NCI-H2227 (cell line): Measurements from ENCODE around the gene HOXA13.

Experiments
- DNase-seq: peaks from one replicate; lab custom pipeline; 2025; ENCODE audit not compliant: unreplicated experiment; lab: John Stamatoyannopoulos, UW

Gene HOXA13

DNA sequence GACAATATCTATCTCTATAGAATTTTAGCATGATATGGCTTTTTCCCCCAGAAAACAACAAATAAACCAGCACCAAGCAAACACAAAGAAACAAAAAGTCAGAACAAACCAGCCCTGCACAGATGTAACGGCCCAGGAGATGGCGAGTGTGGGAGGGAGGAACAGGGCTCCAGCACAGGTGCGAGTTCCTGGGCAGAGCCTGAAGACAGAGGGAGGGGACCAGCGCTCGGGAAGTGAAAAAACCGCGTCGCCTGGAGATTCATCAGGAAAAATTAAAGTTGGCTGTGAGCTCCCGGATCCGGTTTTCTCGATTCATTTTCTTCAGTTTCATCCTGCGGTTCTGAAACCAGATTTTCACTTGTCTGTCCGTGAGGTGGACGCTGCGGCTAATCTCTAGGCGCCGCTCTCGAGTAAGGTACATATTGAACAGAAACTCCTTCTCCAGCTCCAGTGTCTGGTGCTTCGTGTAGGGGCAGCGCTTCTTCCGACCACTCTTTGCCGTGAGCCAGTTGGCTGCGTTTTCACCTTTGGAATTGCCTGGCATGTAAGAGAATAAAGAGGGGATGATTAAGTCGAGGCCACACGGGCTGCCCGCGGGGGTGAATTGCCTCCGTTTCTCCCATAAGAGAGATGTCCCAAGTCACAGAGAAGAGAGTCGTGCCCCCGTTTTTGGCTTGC is 28.1 kb downstream of the HOXA13 start:
- DNase-seq = peak; percentile 38

GRCh38 chr7:27171325-27171636 is 28.6 kb downstream of the HOXA13 start:
- no peak for DNase-seq

DNA sequence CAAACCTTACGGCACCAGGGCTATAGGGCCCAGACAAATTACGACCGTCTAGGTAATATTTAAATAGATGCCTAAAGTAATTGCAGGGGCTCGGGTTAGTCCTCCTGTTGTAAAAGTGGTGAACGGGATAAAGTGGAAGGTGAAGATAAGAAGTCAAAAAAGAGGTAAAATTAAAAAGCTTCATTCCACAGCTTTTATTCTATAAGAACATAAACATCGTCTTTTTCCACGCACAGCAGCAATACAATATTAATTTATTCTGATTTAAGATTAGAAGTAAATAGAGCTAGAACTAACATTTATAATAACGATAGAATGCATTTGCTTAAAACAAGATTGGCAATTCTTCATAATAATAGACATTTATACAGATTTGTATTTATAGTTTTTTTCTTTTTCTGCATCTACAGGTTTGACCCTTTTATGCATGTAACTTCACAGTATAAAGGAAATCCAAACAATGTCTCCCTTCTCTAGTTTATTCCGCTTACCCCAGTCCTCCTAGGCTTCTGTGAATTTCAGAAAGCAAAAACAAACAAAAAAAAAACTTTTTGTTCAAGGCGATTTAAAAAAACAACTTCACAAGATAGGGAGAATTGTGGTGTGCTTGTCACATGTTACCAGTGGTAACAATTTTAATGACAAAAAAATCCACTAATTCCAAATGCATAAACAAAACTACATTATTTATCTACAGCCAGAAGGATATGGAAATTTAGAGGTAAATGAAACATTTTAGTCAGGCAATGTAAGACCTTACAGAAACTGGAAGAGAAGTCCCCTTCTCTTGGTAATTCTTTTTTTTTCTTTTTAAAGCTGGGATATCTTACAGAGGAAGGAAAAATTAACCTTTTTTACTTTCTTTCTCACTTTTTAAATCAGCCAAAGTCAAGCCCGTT is 29.2 kb downstream of the HOXA13 start:
- no peak for DNase-seq

DNA sequence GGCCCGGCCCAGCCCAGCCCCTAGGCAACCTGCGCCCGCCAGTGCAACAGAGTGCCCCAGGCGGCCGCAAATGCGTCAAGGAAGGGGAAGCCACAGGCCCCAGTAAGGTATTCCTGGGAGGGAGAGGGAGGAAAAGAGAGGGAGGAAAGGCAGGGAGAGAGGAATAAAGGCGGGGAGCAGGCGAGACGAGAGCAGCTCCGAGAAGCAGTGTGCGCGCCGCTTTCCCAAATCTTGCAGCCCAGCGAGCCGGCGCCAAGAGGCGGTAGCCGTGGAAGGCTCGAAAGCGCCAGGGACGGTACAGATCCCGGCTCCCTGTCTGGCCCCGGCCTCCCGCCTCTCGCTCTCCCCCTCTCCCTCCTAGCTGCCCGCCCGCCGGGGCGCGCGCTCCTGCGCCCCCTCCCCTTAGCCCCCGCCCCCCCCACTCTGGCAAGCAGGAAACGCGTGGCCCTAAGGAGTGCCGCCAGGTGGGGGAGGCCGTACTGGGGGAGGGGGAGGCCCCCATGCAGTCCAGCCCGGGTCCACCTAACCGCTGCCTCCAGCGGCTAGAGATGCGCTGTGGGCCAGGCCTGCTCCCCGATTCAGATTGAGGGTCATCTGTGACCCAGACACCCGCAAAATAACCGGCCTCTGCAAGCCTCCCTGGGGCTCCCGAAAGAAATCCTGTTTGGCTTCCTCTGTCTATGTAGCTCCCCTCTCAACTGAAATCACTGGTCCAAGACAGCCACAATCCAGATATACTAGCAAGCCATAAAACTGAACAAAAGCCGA is 30.0 kb downstream of the HOXA13 start:
- DNase-seq = no peak

DNA sequence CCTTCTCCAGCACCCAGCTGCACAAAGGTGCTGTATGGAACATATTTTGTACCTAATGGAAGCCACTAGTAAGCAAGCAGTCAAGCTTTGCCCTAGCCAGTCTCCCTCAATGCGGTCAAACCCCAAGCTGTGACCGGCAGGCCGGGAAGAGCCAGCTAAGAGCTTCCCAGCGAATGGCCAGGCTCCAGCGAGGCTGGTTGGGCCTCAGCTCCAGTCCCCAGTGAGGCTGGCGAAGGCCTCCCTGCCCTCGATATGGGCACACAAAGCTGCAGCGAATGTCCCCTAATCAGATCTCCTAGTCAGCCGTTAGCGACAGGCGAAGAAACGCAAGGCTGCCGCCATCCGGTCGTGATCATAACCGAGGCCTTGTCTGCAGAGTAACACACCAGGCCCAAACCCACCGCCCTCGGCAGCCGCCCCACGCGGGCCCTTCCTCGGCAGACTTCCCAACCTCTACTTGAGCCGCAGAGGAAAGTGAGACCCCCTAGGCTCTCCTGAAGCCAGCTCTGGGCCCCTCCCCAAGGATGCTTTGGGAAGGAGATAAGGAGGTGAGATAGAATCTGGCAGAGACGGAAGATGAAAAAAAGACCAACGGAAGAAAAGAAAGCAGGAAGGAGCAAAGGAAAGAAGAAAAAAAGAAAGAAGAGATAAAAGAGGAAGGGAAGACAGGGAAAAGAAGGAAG is 31.5 kb downstream of the HOXA13 start:
- DNase-seq = no peak

- DNase-seq = no peak
Measured at GRCh38 chr7:27167916-27168264, 32.0 kb downstream of the HOXA13 start.

DNA sequence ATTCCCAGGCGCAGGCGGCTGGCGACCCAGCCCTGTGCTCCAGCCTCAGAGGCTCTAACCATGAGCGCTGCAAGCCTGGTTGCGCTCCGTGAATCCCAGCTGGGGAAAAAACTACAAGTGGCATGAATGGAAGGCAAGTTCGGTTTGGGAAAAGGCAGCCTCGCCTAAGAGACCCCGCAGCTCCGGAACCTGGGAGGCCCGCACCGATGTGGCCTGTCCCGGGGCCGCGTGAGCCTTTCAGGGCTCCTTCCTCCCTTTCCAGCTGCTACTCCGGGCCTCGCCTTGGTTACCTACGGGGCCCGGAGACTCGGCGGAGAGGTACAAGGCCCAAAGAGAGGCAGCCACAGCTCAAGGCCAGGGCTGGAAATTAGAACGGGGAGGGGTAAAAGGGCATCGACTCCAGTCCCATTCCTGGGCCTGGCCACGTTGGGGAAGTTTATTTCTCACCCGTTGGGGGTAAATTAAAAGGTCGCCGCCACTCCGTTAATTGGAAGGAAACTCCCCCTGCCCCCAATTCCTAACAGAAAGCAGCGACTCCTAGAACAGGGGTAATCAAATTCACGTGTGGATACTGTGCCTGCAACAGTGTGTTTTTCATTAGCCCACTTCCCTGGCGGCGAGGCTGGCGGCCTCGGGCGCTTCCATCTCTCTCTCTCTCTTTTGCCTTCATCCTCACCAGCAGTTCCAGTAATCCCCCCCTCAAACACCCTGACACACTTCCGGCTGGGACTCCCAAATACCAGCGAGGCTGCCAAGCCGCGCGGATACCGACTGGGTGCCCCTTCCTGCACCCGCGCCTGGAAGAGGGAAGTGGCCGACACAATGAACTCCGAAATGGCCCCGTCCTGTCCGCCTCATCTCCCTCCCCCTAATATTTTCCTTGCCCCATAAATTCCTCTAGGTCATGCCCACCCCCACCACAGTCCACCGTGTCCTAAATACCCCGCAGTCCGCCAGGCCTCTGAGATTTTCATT is 33.1 kb downstream of the HOXA13 start:
- no peak for DNase-seq

DNA sequence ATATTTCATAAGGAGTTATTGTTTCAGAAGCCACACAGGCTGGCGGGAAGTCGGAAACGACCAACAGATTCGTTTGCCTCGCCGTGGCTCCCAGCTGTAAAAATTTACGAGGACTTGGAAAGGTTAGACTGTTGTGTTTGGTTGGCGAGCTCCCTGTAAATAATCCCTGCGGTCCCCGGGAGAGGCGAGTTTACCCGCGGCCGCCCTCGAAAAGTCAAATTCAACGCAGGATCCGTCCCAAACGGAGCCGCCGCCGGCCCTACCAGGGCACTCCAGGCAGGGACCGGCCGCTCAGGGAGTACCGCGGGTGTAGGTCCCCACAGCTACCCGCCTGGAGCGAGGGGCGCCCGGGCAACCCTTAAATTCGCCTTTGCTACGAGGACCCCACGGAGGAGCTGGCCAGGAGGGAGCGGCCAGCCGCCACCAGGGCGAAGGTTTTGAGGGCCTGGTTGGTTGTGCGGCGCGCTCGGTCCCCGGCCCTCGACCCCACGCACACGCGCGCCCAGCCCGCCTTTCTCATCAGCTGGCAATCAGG is 33.8 kb downstream of the HOXA13 start:
- DNase-seq = no peak

- no peak for DNase-seq
Measured at GRCh38 chr7:27165089-27165995, 34.5 kb downstream of the HOXA13 start, which contains the start of gene HOXA9. TSS of gene HOXA9 (minus strand) at chr7:27165537. CDS start at chr7:27165457, 80 bp downstream.

DNA sequence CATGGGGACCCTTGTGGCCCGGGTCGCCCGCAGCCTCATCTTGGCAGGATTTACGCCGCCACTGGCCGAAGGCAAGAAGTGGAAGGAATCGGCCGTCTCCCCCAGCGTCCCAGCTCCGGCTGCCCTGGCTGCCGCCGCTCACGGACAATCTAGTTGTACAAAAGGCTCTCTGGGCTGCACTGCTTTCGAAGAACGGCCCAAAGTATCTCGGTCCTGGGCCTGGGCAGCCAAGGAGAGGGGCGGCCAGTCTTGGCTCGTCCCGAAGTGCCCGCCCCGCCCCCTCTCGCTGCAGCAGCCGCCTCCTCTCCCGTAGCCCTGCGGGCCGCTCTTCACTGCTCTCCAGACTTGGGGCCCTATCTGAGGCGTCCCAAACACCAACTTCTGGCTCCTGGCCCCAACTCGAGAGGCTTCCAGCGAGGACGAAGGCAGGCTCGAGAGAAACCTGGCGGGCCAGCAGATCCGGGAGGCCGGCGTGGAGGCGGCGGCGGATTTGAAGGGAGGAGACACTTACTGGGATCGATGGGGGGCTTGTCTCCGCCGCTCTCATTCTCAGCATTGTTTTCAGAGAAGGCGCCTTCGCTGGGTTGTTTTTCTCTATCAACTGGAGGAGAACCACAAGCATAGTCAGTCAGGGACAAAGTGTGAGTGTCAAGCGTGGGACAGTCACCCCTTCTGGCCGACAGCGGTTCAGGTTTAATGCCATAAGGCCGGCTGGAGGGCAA is 35.4 kb downstream of the HOXA13 start:
- no peak for DNase-seq

DNA sequence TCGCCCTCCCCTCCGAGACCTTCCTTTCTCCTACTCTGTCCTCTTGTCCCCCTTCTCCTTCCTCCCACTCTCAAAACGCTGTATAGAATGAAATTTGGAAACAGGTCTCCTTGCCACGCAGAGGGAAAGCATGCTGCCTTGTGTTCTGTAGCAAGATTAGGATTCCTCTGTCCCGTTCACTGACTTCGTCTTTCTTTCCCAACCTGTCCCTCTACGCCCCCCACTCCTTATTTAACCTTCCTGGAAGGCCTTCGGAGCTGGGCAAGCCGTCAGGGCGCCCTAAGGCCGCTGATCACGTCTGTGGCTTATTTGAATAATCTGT is 35.9 kb downstream of the HOXA13 start:
- no peak for DNase-seq

DNA sequence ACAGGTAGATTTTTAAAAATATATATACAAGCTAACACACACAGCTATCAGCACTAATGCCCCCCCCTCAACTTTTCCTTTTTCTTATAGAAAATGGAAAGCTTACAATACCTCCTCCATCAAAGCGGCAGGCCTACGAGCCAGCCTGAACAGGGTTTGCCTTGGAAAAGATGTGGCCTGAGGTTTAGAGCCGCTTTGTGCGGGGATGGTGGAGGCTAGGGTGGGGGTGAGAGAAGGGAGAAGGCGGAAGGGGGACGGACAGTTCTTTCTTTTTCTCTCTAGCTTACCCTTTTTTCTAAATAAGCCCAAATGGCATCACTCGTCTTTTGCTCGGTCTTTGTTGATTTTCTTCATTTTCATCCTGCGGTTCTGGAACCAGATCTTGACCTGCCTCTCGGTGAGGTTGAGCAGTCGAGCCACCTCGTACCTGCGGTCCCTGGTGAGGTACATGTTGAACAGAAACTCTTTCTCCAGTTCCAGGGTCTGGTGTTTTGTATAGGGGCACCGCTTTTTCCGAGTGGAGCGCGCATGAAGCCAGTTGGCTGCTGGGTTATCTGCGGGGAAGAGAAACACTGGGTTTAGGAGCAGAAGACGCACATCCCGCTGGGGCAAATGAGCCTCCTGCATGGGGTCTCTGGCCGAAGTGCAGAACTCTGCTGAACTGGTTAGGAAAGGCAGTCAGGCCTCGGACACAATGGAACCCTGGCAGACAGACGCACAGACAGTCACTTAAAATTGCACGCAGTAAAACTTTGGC is 36.4 kb downstream of the HOXA13 start:
- DNase-seq = no peak

- DNase-seq = no peak
Measured at GRCh38 chr7:27162561-27163287, 37.2 kb downstream of the HOXA13 start.

DNA sequence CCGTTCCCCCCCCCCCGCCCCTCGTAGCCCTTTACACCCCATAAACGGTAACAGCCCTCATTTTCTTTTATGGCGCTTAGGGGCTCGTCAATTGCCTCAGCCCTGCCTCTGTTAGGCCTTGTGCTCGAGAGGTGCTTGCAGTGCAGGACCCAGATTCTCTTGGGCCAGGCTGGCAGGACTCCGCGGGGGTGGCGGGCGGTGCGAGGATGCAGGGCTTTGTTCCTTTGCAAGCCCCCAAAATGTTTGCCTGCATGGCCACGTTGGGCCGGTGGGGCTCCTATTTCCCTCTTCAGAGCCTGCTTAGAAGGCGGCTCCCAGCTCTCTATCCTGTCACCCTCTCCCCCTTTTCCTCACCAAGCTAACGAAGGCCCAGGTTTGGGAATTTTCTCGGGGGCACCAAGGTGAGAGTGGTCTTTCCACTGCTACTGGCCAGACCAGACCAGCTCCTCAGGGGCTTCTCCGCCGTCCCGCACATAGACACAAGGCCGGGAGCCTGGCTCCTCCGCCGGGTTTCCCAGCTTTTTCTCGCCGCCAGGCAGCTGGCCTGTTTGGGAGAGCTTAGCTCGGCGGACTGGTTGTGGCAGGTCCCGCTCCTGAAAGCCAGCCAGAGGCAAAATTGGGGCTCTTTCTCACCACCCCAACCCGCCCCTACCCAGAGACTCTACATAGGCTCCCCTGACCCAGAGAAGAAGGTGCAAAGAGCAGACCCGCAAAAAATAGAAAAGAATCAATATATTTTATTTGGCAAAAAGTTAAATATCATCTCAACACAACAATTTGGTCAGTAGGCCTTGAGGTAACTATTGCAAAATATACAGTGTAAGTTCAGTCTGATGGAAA is 38.0 kb downstream of the HOXA13 start:
- no peak for DNase-seq

DNA sequence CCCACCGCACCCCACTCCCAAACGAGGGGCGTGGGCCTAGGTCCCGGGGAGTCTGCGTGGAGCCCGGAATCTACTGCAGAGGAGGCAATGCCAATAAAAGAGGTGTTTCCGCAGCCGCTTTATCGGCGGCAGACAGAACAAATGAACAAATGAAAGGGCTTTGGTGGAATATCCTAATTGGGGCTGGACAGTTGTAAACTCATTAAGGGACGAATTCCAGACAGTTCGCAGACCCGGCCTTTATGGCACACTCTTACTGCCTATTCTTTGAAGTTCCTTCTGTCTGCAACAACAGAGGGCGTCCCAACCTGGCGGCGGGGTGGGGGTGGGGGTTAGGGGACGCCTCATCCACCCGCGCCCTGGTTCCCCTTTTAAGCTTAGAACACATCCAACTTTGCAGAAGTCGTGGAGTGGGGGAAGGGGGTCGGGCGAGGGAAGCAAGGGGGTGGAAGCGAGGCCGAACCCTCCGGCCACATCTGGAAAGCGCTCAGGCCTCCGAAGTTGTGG is 38.6 kb downstream of the HOXA13 start:
- DNase-seq = no peak
